HCT116 (cell line): ENCODE measurements around the gene MYLK2. TPM values are rescaled to one million over a fixed set of nuclear protein-coding genes. Genes with fewer than 3 reads are reported as not detected.

ENCODE experiments used
- ATAC-seq: fragments of 200-7000 bp; cut with Tn5 transposase; 2 replicates; pipeline ENCODE4 v1.9.1; 2020; ENCODE audit warnings: mild to moderate bottlenecking, moderate library complexity
- BruUV-seq: library from RNA; stranded (reverse); fragments of 400-500 nt; replicated peaks from 2 replicates; lab custom pipeline; 2021; lab: Mats Ljungman, UMichigan
- CTCF ChIA-PET: fragments of 300-600 bp; sonication (Branson Sonifier 250); formaldehyde crosslinking; loops from one replicate; lab custom pipeline; 2021; ENCODE audit warnings: antibody characterized with exemption; lab: Charles Lee
- POLR2A ChIA-PET: fragments of 300-600, 350-600 bp; sonication (Branson Sonifier 250); formaldehyde crosslinking; loops from one replicate; lab custom pipeline; 2021; ENCODE audit warnings: antibody characterized with exemption; lab: Charles Lee
- RAD21 ChIA-PET, 2 experiments: fragments of 300-600 bp; sonication (Branson Sonifier 250); formaldehyde crosslinking; loops; one replicate each; lab custom pipeline; 2023; ENCODE audit warnings: low total read pairs in 2 of 2; ENCODE audit not compliant: uncharacterized antibody in 2 of 2, unreplicated experiment in 2 of 2, low non-redundant PET in 1 of 2; lab: Charles Lee
- DNase-seq: peaks from one replicate; pipeline ENCODE4 v3.0.0-alpha.2; 2010; ENCODE audit warnings: low read depth, low spot score
- H2AFZ ChIP-seq: fragments of 200-600 bp; shearing (Covaris generic), sonication (generic); 2 replicates; pipeline ENCODE4 v1.6.1; 2017; ENCODE audit warnings: low read depth, mixed run types, mixed read lengths, antibody characterized with exemption, low read length; ENCODE audit not compliant: poor library complexity, severe bottlenecking
- H3K27ac ChIP-seq: 2 replicates; pipeline ENCODE4 v1.5.1; 2012; ENCODE audit warnings: low read depth, low read length
- H3K27me3 ChIP-seq: fragments of 200-600 bp; sonication (generic); 2 replicates; pipeline ENCODE4 v1.6.1; 2016; ENCODE audit warnings: mixed run types, low read length, mixed read lengths; ENCODE audit not compliant: insufficient read depth
- H3K36me3 ChIP-seq, 2 experiments: fragments of 200-500 bp in 1 of 2; fragments of 200-600 bp in 1 of 2; sonication (Bioruptor generic) in 1 of 2; sonication (generic) in 1 of 2; 2 replicates each; pipeline versions ENCODE4 v1.5.1 to v1.6.1; 2014 to 2016; ENCODE audit warnings: low read length in 2 of 2, inconsistent platforms in 1 of 2, mixed read lengths in 1 of 2, mixed run types in 1 of 2; ENCODE audit not compliant: insufficient read depth in 2 of 2, control insufficient read depth in 1 of 2
- H3K4me1 ChIP-seq, 2 experiments: fragments of 200-600 bp in 1 of 2; sonication (generic) in 1 of 2; 2 replicates each; pipeline versions ENCODE4 v1.5.1 to v1.6.1; 2012 to 2017; ENCODE audit warnings: low read length in 2 of 2, inconsistent platforms in 1 of 2, mild to moderate bottlenecking in 1 of 2, mixed read lengths in 1 of 2, mixed run types in 1 of 2, moderate library complexity in 1 of 2; ENCODE audit not compliant: insufficient read depth in 2 of 2, control insufficient read depth in 1 of 2
- H3K4me2 ChIP-seq: fragments of 200-600 bp; sonication (generic); 2 replicates; pipeline ENCODE4 v1.6.1; 2017; ENCODE audit warnings: mixed run types, low read length, mixed read lengths
- H3K4me3 ChIP-seq, 2 experiments: fragments of 200-600 bp in 1 of 2; sonication (generic) in 1 of 2; replicated peaks in 1 of 2; 2 replicates each; pipeline ENCODE4 v1.5.1; 2011 to 2016; ENCODE audit warnings: low read length in 2 of 2, control low read depth in 1 of 2, low read depth in 1 of 2, mild to moderate bottlenecking in 1 of 2, mixed read lengths in 1 of 2, mixed run types in 1 of 2
- H3K79me2 ChIP-seq: fragments of 200-600 bp; sonication (generic); 2 replicates; pipeline ENCODE4 v1.6.1; 2017; ENCODE audit warnings: mild to moderate bottlenecking, mixed run types, low read length, moderate library complexity, mixed read lengths; ENCODE audit not compliant: insufficient read depth
- H3K9ac ChIP-seq: fragments of 200-600 bp; sonication (generic); 2 replicates; pipeline ENCODE4 v1.6.1; 2016; ENCODE audit warnings: low read length, mixed read lengths
- H3K9me2 ChIP-seq: fragments of 200-600 bp; sonication (generic), shearing (Covaris generic); 2 replicates; pipeline ENCODE4 v1.6.1; 2017; ENCODE audit warnings: mixed run types, mild to moderate bottlenecking, moderate library complexity; ENCODE audit not compliant: insufficient read depth
- H3K9me3 ChIP-seq, 2 experiments: fragments of 200-500 bp in 1 of 2; fragments of 200-600 bp in 1 of 2; sonication (Bioruptor generic) in 1 of 2; sonication (generic) in 1 of 2; 2 replicates each; pipeline ENCODE4 v1.6.1; 2014 to 2017; ENCODE audit warnings: low read length in 2 of 2, mixed read lengths in 2 of 2, inconsistent platforms in 1 of 2, low read depth in 1 of 2, mild to moderate bottlenecking in 1 of 2, mixed run types in 1 of 2, moderate library complexity in 1 of 2; ENCODE audit not compliant: control insufficient read depth in 1 of 2, insufficient read depth in 1 of 2
- H4K20me1 ChIP-seq: fragments of 200-600 bp; sonication (generic), shearing (Covaris generic); 2 replicates; pipeline ENCODE4 v1.6.1; 2017; ENCODE audit warnings: mixed run types, mild to moderate bottlenecking, moderate library complexity; ENCODE audit not compliant: insufficient read depth
- ATF3 ChIP-seq: IDR thresholded peaks from 2 replicates; pipeline ENCODE4 v1.6.1; 2012
- CBX3 ChIP-seq: IDR thresholded peaks from 2 replicates; pipeline ENCODE4 v1.6.1; 2012; ENCODE audit warnings: low read depth
- CEBPB ChIP-seq: IDR thresholded peaks from 2 replicates; pipeline ENCODE4 v1.6.1; 2012; ENCODE audit warnings: low read depth
- EGR1 ChIP-seq: IDR thresholded peaks from 2 replicates; pipeline ENCODE4 v1.6.1; 2012; ENCODE audit warnings: low read depth
- ELF1 ChIP-seq: IDR thresholded peaks from 2 replicates; pipeline ENCODE4 v1.6.1; 2012; ENCODE audit warnings: low read depth, borderline replicate concordance
- EZH2 ChIP-seq: fragments of 200-600 bp; sonication (generic); IDR thresholded peaks from 2 replicates; pipeline ENCODE4 v1.6.1; 2017; ENCODE audit warnings: antibody characterized with exemption, mixed run types
- FOSL1 ChIP-seq: IDR thresholded peaks from 2 replicates; pipeline ENCODE4 v1.6.1; 2012; ENCODE audit warnings: low read depth
- JUND ChIP-seq: IDR thresholded peaks from 2 replicates; pipeline ENCODE4 v1.6.1; 2012
- POLR2AphosphoS5 ChIP-seq: IDR thresholded peaks from 2 replicates; pipeline ENCODE4 v1.6.1; 2011; ENCODE audit warnings: mild to moderate bottlenecking, low read depth, low read length, moderate library complexity
- RAD21 ChIP-seq: IDR thresholded peaks from 2 replicates; pipeline ENCODE4 v1.6.1; 2012; ENCODE audit warnings: low read depth, mild to moderate bottlenecking
- REST ChIP-seq: IDR thresholded peaks from 2 replicates; pipeline ENCODE4 v1.6.1; 2012; ENCODE audit warnings: low read depth
- SIN3A ChIP-seq: IDR thresholded peaks from 2 replicates; pipeline ENCODE4 v1.6.1; 2012; ENCODE audit warnings: low read depth
- SP1 ChIP-seq: IDR thresholded peaks from 2 replicates; pipeline ENCODE4 v1.6.1; 2012; ENCODE audit warnings: low read depth
- SRF ChIP-seq: IDR thresholded peaks from 2 replicates; pipeline ENCODE4 v1.6.1; 2012; ENCODE audit warnings: low read depth
- TCF7L2 ChIP-seq: IDR thresholded peaks from 2 replicates; pipeline ENCODE4 v1.7.0; 2011; ENCODE audit warnings: borderline replicate concordance, inconsistent platforms; ENCODE audit not compliant: insufficient read depth, insufficient read length; ENCODE audit errors: extremely low read depth
- ZFX ChIP-seq: fragments of 450-650 bp; IDR thresholded peaks from 2 replicates; pipeline ENCODE4 v1.6.1; 2017
- ZNF274 ChIP-seq: fragments of 200-500 bp; sonication (Bioruptor generic); IDR thresholded peaks from 2 replicates; pipeline ENCODE4 v1.6.1; 2014; ENCODE audit warnings: mild to moderate bottlenecking, low read depth, low read length, inconsistent platforms
- intact Hi-C: fragments of 100-400 bp; cut with micrococcal nuclease; formaldehyde crosslinking; loops from 2 replicates; pipeline ENCODE4 v1.10.0; 2022
- total RNA-seq: library from RNA; stranded (reverse); gene quantifications from one replicate; pipeline ENCODE4 v1.2.1, GENCODE V29; 2021; ENCODE audit not compliant: unreplicated experiment
- TF ChIP-seq, protein P1 (sequence below), 3 experiments: fragments of 200-600 bp in 1 of 3; sonication (generic) in 1 of 3; IDR thresholded peaks in 2 of 3; conservative IDR thresholded peaks in 1 of 3; 2 replicates each; pipeline ENCODE4 v1.5.1; 2012 to 2017; ENCODE audit warnings: low read depth in 2 of 3, low read length in 2 of 3, antibody characterized with exemption in 1 of 3, borderline replicate concordance in 1 of 3, control low read depth in 1 of 3, mild to moderate bottlenecking in 1 of 3, mixed read lengths in 1 of 3, mixed run types in 1 of 3, moderate library complexity in 1 of 3; ENCODE audit not compliant: insufficient read depth in 1 of 3
- TF ChIP-seq, protein P2 (sequence below): IDR thresholded peaks from 2 replicates; pipeline ENCODE4 v1.6.1; 2011; ENCODE audit warnings: mild to moderate bottlenecking, low read length, moderate library complexity; ENCODE audit not compliant: insufficient replicate concordance; ENCODE audit errors: extremely low read depth

The MYLK2 gene
- total RNA-seq, 1 experiment from 2014 or later = 0.34 TPM

DNA sequence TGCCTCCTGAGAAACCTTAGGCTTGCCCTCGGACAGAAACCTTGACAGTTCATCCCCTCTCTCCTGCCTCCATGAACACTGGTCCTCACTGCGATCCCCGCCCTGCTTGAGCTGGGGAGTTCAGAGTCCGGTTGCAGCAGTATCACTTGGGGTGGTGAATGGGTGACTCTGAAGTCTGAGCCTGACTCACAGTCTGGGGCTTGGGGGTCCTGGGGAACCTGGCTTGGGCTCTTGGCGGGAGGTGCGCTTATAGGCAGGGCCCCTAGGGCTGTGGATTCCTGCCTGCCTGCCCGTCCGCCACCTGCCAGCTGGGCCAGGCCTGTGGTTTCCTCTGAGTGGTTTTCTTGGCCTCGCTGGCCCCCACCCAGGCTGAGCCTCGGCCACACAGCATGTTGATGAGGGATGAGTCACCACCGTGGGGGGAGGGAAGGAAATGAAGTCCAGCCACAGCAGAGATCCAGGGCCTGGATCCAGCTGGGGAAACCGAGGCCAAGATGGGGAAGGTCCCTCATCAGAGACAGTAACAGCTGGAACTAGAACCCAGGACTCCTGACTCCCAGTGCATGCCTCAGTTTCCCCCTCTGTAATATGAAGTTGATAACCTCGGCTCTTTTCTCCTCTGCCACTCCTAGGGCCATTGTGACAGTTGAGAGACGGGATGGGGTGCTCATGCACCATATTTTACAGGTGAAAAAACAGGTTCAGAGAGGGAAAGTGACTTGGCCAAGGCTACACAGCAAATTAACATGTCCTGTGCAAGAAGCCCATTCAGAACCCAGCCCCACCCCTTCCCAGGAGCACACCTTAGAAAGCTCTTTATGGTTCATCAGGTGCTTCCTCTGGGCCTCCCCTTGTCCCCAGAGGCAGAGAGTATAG, 17.1 kb downstream of the MYLK2 start:
- Histone ChIP-seq H3K36me3 (no peaks in the 10 kb centered on the region), H2AFZ (no peak overlapping the region), H3K9me2 (no peaks in the 10 kb centered on the region), H3K4me2 (peak overlapping the region; percentile 58), H3K27me3 (no peaks in the 10 kb centered on the region), H3K4me3 (peak overlapping the region in 1 of 2 experiments; percentile 7; a peak in 2 of 4 replicates), H4K20me1 (no peaks in the 10 kb centered on the region), H3K27ac (no peak overlapping the region; the same call in 1 of the 2 replicates), H3K79me2 (no peaks in the 10 kb centered on the region), H3K4me1 (peaks cover 17 to 46% of the 10 kb centered on the region in 2 experiments), H3K9me3 (no peaks in the 10 kb centered on the region), H3K9ac (no peak overlapping the region)
- ChIA-PET RAD21 (no interaction called here), CTCF (interaction anchor here (1.4 to 3.4 kb wide), 5 partner anchors 9 to 24 kb away, joined by 3 to 20 read pairs (median 10); partner anchors contain the start of gene FOXS1), POLR2A (no interaction called here)
- DNase-seq (peak; percentile 51), ATAC-seq (peak; percentile 86)
- intact Hi-C loops = no loop called here
- BruUV-seq = no TSS peak
- TF ChIP-seq ZFX = no peak
- no peak for TF ChIP-seq RAD21
- peak; percentile 93 for TF ChIP-seq JUND
- peak; percentile 91 for TF ChIP-seq FOSL1
- TF ChIP-seq POLR2AphosphoS5 = peak; percentile 34
- no peak for TF ChIP-seq REST
- TF ChIP-seq, protein P1, sequence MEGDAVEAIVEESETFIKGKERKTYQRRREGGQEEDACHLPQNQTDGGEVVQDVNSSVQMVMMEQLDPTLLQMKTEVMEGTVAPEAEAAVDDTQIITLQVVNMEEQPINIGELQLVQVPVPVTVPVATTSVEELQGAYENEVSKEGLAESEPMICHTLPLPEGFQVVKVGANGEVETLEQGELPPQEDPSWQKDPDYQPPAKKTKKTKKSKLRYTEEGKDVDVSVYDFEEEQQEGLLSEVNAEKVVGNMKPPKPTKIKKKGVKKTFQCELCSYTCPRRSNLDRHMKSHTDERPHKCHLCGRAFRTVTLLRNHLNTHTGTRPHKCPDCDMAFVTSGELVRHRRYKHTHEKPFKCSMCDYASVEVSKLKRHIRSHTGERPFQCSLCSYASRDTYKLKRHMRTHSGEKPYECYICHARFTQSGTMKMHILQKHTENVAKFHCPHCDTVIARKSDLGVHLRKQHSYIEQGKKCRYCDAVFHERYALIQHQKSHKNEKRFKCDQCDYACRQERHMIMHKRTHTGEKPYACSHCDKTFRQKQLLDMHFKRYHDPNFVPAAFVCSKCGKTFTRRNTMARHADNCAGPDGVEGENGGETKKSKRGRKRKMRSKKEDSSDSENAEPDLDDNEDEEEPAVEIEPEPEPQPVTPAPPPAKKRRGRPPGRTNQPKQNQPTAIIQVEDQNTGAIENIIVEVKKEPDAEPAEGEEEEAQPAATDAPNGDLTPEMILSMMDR (IDR thresholded peaks at IDR 0.05 in 2 of 3, conservative IDR thresholded peaks at IDR 0.05 in 1 of 3; ENCODE audit: borderline replicate concordance in 1 of 3, insufficient read depth in 1 of 3, low read depth in 2 of 3, low read length in 2 of 3) = no peak
- peak; percentile 57; the same call in 1 of the 2 replicates for TF ChIP-seq SP1
- no peak for TF ChIP-seq EZH2
- no peak for TF ChIP-seq CEBPB
- TF ChIP-seq EGR1 = no peak
- TF ChIP-seq TCF7L2 = no peak
- TF ChIP-seq SRF = no peak
- no peak for TF ChIP-seq SIN3A
- TF ChIP-seq CBX3 = 0 out of 2 replicates have a peak, but pooled peaks have one; percentile 45
- TF ChIP-seq, protein P2, sequence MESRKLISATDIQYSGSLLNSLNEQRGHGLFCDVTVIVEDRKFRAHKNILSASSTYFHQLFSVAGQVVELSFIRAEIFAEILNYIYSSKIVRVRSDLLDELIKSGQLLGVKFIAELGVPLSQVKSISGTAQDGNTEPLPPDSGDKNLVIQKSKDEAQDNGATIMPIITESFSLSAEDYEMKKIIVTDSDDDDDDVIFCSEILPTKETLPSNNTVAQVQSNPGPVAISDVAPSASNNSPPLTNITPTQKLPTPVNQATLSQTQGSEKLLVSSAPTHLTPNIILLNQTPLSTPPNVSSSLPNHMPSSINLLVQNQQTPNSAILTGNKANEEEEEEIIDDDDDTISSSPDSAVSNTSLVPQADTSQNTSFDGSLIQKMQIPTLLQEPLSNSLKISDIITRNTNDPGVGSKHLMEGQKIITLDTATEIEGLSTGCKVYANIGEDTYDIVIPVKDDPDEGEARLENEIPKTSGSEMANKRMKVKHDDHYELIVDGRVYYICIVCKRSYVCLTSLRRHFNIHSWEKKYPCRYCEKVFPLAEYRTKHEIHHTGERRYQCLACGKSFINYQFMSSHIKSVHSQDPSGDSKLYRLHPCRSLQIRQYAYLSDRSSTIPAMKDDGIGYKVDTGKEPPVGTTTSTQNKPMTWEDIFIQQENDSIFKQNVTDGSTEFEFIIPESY = no peak
- TF ChIP-seq ZNF274 = no peak
- TF ChIP-seq ELF1 = no peak
- TF ChIP-seq ATF3 = no peak
